Endothelial cell of umbilical vein (primary cell): Measurements from ENCODE around the gene CHD6. TPM values are rescaled to one million over a fixed set of nuclear protein-coding genes. Genes with fewer than 3 reads are reported as not detected.

Source experiments
- BruUV-seq: library from RNA; stranded (reverse); fragments of 400-500 nt; replicated peaks from 2 replicates; lab custom pipeline; 2021; lab: Mats Ljungman, UMichigan
- CTCF ChIA-PET: fragments of 300-600, 350-600 bp; sonication (Branson Sonifier 250); formaldehyde crosslinking; loops from one replicate; lab custom pipeline; 2021; ENCODE audit warnings: antibody characterized with exemption, inconsistent platforms; lab: Charles Lee
- POLR2A ChIA-PET: fragments of 300-600, 350-600 bp; sonication (Branson Sonifier 250); formaldehyde crosslinking; loops from one replicate; lab custom pipeline; 2021; ENCODE audit warnings: antibody characterized with exemption, inconsistent platforms; lab: Charles Lee
- DNase-seq: peaks from one replicate; pipeline ENCODE4 v3.0.0-alpha.2; 2011; ENCODE audit warnings: low read depth, low spot score
- FAIRE-seq: peaks from 2 replicates; lab custom pipeline; 2011; peaks lifted over from hg19 to GRCh38; lab: Jason Lieb, UNC
- H2AFZ ChIP-seq: 2 replicates; pipeline ENCODE4 v1.6.0; 2012; ENCODE audit warnings: low read depth, low read length, control low read depth, inconsistent platforms
- H3K27ac ChIP-seq: 2 replicates; pipeline ENCODE4 v1.5.1; 2011; ENCODE audit warnings: low read depth, mild to moderate bottlenecking, control low read depth, low read length, moderate library complexity; ENCODE audit not compliant: insufficient read depth
- H3K27me3 ChIP-seq, 2 experiments: 2 replicates each; pipeline versions ENCODE4 v1.6.0 to v1.6.1; 2011; ENCODE audit warnings: low read length in 2 of 2, mixed read lengths in 1 of 2; ENCODE audit not compliant: control insufficient read depth in 2 of 2, insufficient read depth in 2 of 2
- H3K36me3 ChIP-seq, 2 experiments: 2 replicates in 1 of 2; 3 replicates in 1 of 2; pipeline ENCODE4 v1.5.1; 2011; ENCODE audit warnings: low read length in 2 of 2, mild to moderate bottlenecking in 1 of 2, moderate library complexity in 1 of 2; ENCODE audit not compliant: control insufficient read depth in 2 of 2, insufficient read depth in 2 of 2; ENCODE audit errors: extremely low read depth in 1 of 2
- H3K4me1 ChIP-seq: 3 replicates; pipeline ENCODE4 v1.5.1; 2011; ENCODE audit warnings: mild to moderate bottlenecking, low read length; ENCODE audit not compliant: control insufficient read depth, insufficient read depth; ENCODE audit errors: extremely low read depth
- H3K4me2 ChIP-seq: 2 replicates; pipeline ENCODE4 v1.6.1; 2011; ENCODE audit warnings: low read length, control low read depth, mixed read lengths; ENCODE audit not compliant: insufficient read depth
- H3K4me3 ChIP-seq, 3 experiments: fragments of 200-600 bp in 1 of 3; sonication (generic), shearing (Covaris generic) in 1 of 3; replicated peaks in 1 of 3; 2 replicates each; pipeline ENCODE4 v1.5.1; 2011 to 2016; ENCODE audit warnings: control low read depth in 3 of 3, low read length in 3 of 3, mild to moderate bottlenecking in 2 of 3, inconsistent platforms in 1 of 3, low read depth in 1 of 3, moderate library complexity in 1 of 3; ENCODE audit not compliant: insufficient read depth in 1 of 3
- H3K79me2 ChIP-seq: 2 replicates; pipeline ENCODE4 v1.6.0; 2012; ENCODE audit warnings: low read length, inconsistent platforms; ENCODE audit not compliant: control insufficient read depth, insufficient read depth
- H3K9ac ChIP-seq: replicated peaks from 2 replicates; pipeline ENCODE3; 2011; ENCODE audit warnings: low read length, control low read depth; ENCODE audit not compliant: insufficient read depth; ENCODE audit errors: extremely low read depth
- H3K9me1 ChIP-seq: replicated peaks from 3 replicates; pipeline ENCODE4 v1.6.0; 2011; ENCODE audit warnings: mild to moderate bottlenecking, low read length; ENCODE audit not compliant: control insufficient read depth, insufficient read depth; ENCODE audit errors: extremely low read depth
- H3K9me3 ChIP-seq: replicated peaks from 2 replicates; pipeline ENCODE4 v1.5.1; 2012; ENCODE audit warnings: low read length, inconsistent platforms; ENCODE audit not compliant: control insufficient read depth, insufficient read depth
- H4K20me1 ChIP-seq: replicated peaks from 2 replicates; pipeline ENCODE3; 2011; ENCODE audit warnings: mild to moderate bottlenecking, low read length; ENCODE audit not compliant: control insufficient read depth, insufficient read depth; ENCODE audit errors: extremely low read depth
- EZH2 ChIP-seq: IDR thresholded peaks from 2 replicates; pipeline ENCODE4 v1.6.1; 2012; ENCODE audit warnings: borderline replicate concordance, low read depth, mild to moderate bottlenecking, moderate library complexity, low read length, inconsistent platforms; ENCODE audit not compliant: severe bottlenecking
- FOS ChIP-seq: IDR thresholded peaks from 2 replicates; pipeline ENCODE4 v1.6.1; 2011; ENCODE audit warnings: mild to moderate bottlenecking, low read length, moderate library complexity, borderline replicate concordance; ENCODE audit not compliant: insufficient read depth
- GATA2 ChIP-seq: IDR thresholded peaks from 2 replicates; pipeline ENCODE4 v1.7.0; 2011; ENCODE audit warnings: low read depth, mild to moderate bottlenecking, moderate library complexity, mixed read lengths, low read length; ENCODE audit not compliant: insufficient read length, insufficient read depth
- JUN ChIP-seq: IDR thresholded peaks from 2 replicates; pipeline ENCODE4 v1.6.1; 2011; ENCODE audit warnings: borderline replicate concordance, low read depth; ENCODE audit not compliant: insufficient read length, insufficient read depth
- MYC ChIP-seq: IDR thresholded peaks from one replicate; pipeline ENCODE4 v1.6.1; 2011; ENCODE audit warnings: mild to moderate bottlenecking, low read depth, low read length
- POLR2A ChIP-seq: IDR thresholded peaks from 2 replicates; pipeline ENCODE4 v1.6.1; 2012; ENCODE audit warnings: low read depth, mild to moderate bottlenecking, control low read depth, low read length
- POLR2AphosphoS5 ChIP-seq: IDR thresholded peaks from 2 replicates; pipeline ENCODE4 v1.6.1; 2012; ENCODE audit warnings: low read depth, mild to moderate bottlenecking, control low read depth, low read length, moderate library complexity; ENCODE audit not compliant: insufficient read depth
- dilution Hi-C: fragments of 300-500 bp; cut with MboI; formaldehyde crosslinking; loops from one replicate; pipeline ENCODE4 v1.15.0; 2019; ENCODE audit warnings: low sequenced_read_pairs; ENCODE audit not compliant: extremely low pct_ligation_motif_present
- intact Hi-C: fragments of 100-400 bp; cut with micrococcal nuclease; formaldehyde crosslinking; loops from one replicate; pipeline ENCODE4 v1.10.0; 2022
- polyA plus RNA-seq, 4 experiments: library from polyadenylated mRNA; depleted of rRNA in 3 of 4; stranded (reverse) in 3 of 4; unstranded in 1 of 4; fragments of >200 nt; gene quantifications; 2 replicates each; pipeline versions ENCODE4 v1.2.1 to v1.2.3, GENCODE V29; 2011 to 2012; ENCODE audit warnings: missing spikeins in 1 of 4
- total RNA-seq: library from RNA; stranded (reverse); gene quantifications from 2 replicates; pipeline ENCODE4 v1.2.3, GENCODE V29; 2021
- TF ChIP-seq, protein P1 (sequence below), 2 donors: IDR thresholded peaks; 1 replicate in 1 of 2; 2 replicates in 1 of 2; pipeline ENCODE4 v1.5.1; 2011; ENCODE audit warnings: low read length in 2 of 2, mild to moderate bottlenecking in 2 of 2, moderate library complexity in 2 of 2, control low read depth in 1 of 2, inconsistent platforms in 1 of 2, low read depth in 1 of 2; ENCODE audit not compliant: insufficient read depth in 1 of 2; ENCODE audit errors: extremely low read depth in 1 of 2
- TF ChIP-seq, protein P2 (sequence below): IDR thresholded peaks from 2 replicates; pipeline ENCODE4 v1.6.1; 2011; ENCODE audit not compliant: insufficient read depth, insufficient read length

CHD6 gene
- total and polyA plus RNA-seq, 2 donors (not counting 3 experiments of a cell fraction or from before 2014, with no cell fraction given): 7.2 to 33.7 TPM

DNA sequence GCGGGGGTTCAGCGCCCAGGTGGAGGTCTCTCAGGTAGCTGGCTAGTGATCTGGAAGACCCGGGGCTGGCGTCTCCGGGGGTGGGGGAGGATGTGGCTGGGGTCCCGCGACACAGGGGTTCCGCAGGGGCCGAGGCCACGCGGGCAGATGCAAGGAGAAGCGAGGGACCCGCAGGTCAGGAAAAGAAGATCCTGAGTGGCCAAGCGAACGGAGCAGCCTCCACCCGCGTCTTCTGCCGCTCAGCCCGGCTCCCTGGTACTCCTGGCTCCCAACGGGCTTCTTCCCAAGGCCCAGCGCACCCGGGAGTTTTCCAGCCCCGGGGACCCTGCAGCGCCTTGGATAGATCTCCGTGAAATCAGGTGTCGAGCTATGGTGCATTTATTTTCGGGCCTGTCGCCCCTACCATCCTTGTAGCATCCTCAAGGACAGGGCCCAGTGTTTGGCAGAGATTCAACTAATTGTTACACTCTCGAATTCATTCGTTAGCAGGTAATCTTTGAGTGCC, 682 bp upstream of the CHD6 start:
- DNase-seq (peak; percentile 19), FAIRE-seq (no peak)
- POLR2A ChIA-PET: interaction anchor here (0.9 kb wide), 1 partner anchor 45 kb away, joined by 3 read pairs; no protein-coding TSS in a partner anchor
- no peaks in the 10 kb centered on the region for H3K36me3 ChIP-seq
- H4K20me1 ChIP-seq: peaks cover 10% of the 10 kb centered on the region
- no peak overlapping the region for H3K9ac ChIP-seq
- peaks cover 11 to 12% of the 10 kb centered on the region in 2 experiments for H3K27me3 ChIP-seq
- no peaks in the 10 kb centered on the region for H3K9me3 ChIP-seq
- H3K9me1 ChIP-seq: no peaks in the 10 kb centered on the region
- BruUV-seq: no TSS peak
- H2AFZ ChIP-seq: peak overlapping the region; percentile 89
- TF ChIP-seq POLR2AphosphoS5: no peak
- TF ChIP-seq, protein P1, sequence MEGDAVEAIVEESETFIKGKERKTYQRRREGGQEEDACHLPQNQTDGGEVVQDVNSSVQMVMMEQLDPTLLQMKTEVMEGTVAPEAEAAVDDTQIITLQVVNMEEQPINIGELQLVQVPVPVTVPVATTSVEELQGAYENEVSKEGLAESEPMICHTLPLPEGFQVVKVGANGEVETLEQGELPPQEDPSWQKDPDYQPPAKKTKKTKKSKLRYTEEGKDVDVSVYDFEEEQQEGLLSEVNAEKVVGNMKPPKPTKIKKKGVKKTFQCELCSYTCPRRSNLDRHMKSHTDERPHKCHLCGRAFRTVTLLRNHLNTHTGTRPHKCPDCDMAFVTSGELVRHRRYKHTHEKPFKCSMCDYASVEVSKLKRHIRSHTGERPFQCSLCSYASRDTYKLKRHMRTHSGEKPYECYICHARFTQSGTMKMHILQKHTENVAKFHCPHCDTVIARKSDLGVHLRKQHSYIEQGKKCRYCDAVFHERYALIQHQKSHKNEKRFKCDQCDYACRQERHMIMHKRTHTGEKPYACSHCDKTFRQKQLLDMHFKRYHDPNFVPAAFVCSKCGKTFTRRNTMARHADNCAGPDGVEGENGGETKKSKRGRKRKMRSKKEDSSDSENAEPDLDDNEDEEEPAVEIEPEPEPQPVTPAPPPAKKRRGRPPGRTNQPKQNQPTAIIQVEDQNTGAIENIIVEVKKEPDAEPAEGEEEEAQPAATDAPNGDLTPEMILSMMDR (IDR thresholded peaks at IDR 0.05; ENCODE audit: extremely low read depth in 1 of 2, insufficient read depth in 1 of 2, low read depth in 1 of 2, low read length in 2 of 2): no peak
- TF ChIP-seq FOS: no peak
- TF ChIP-seq EZH2: no peak
- no peak for TF ChIP-seq POLR2A
- TF ChIP-seq GATA2: no peak
- TF ChIP-seq MYC: no peak
- TF ChIP-seq JUN: no peak
- TF ChIP-seq, protein P2, sequence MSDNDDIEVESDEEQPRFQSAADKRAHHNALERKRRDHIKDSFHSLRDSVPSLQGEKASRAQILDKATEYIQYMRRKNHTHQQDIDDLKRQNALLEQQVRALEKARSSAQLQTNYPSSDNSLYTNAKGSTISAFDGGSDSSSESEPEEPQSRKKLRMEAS: no peak
- H3K4me1 ChIP-seq: peaks cover 8% of the 10 kb centered on the region
- H3K27ac ChIP-seq: no peak overlapping the region
- peak overlapping the region; percentile 60 for H3K4me2 ChIP-seq
- dilution Hi-C loops: no loop called here
- peak overlapping the region; percentile 51 to 86 (median 64) for H3K4me3 ChIP-seq
- intact Hi-C loops: loop anchor here (1.0 to 10.0 kb wide), 5 partner anchors 47 to 482 kb away; partner anchors contain the start of gene PLCG1
- peaks cover 27% of the 10 kb centered on the region for H3K79me2 ChIP-seq
- CTCF ChIA-PET: interaction anchor here (0.9 to 1.8 kb wide), 5 partner anchors 11 to 446 kb away, joined by 3 to 5 read pairs (median 4); no protein-coding TSS in a partner anchor
